ENCODE results near the gene INO80D.
A peak's percentile ranks its signal among the peaks of the same experiment; 100 is the strongest.

INO80D gene

GRCh38 chr2:205948883-205949282 lies 137.1 kb downstream of the INO80D start:
- Histone ChIP-seq H3K27me3 (ENCODE audit: insufficient read depth, poor library complexity, severe bottlenecking) (no peaks in the 10 kb centered on the region), H3K4me3 (replicated peaks; ENCODE audit: insufficient read depth, low read length) (no peak overlapping the region), H3K27ac (replicated peaks) (no peak overlapping the region)
- TF ChIP-seq REST (IDR thresholded peaks at IDR 0.05; ENCODE audit: insufficient replicate concordance, low read depth) (no peak), SPI1 (IDR thresholded peaks at IDR 0.05; ENCODE audit: borderline replicate concordance, low read depth) (no peak), POLR2AphosphoS5 (IDR thresholded peaks at IDR 0.05; ENCODE audit: low read depth) (no peak), CTCF (IDR thresholded peaks at IDR 0.05; ENCODE audit: insufficient read depth, low read length) (no peak), GABPA (IDR thresholded peaks at IDR 0.05; ENCODE audit: low read depth) (no peak)
- DNase-seq (ENCODE audit: low read depth in 1 of 2, low spot score in 1 of 2): peak in 1 of 2 experiments; percentile 55

GRCh38 chr2:205948496-205948837 lies 137.5 kb downstream of the INO80D start:
- no peaks in the 10 kb centered on the region for H3K27me3 ChIP-seq (ENCODE audit: insufficient read depth, poor library complexity, severe bottlenecking)
- H3K27ac ChIP-seq (replicated peaks): no peak overlapping the region
- DNase-seq (ENCODE audit: low read depth in 1 of 2, low spot score in 1 of 2): no peak
- H3K4me3 ChIP-seq (replicated peaks; ENCODE audit: insufficient read depth, low read length): no peak overlapping the region
- TF ChIP-seq REST (IDR thresholded peaks at IDR 0.05; ENCODE audit: insufficient replicate concordance, low read depth): peak; percentile 3
- no peak for TF ChIP-seq GABPA (IDR thresholded peaks at IDR 0.05; ENCODE audit: low read depth)

- no peak overlapping the region for H3K27ac ChIP-seq (replicated peaks)
- DNase-seq (ENCODE audit: low read depth in 1 of 2, low spot score in 1 of 2): peak; percentile 42 to 63
- TF ChIP-seq CTCF (IDR thresholded peaks at IDR 0.05; ENCODE audit: insufficient read depth, low read length): peak; percentile 95
- TF ChIP-seq POLR2AphosphoS5 (IDR thresholded peaks at IDR 0.05; ENCODE audit: low read depth): no peak
- peak; percentile 12 for TF ChIP-seq REST (IDR thresholded peaks at IDR 0.05; ENCODE audit: insufficient replicate concordance, low read depth)
- no peaks in the 10 kb centered on the region for H3K27me3 ChIP-seq (ENCODE audit: insufficient read depth, poor library complexity, severe bottlenecking)
- no peak overlapping the region for H3K4me3 ChIP-seq (replicated peaks; ENCODE audit: insufficient read depth, low read length)
Observed at GRCh38 chr2:205947621-205948495, 138.1 kb downstream of the INO80D start.
